ENCODE results near the gene CCL4.

The CCL4 gene

GRCh38 chr17:36147601-36148000 is 44.0 kb downstream of the CCL4 start:
- no peaks in the 10 kb centered on the region for H3K36me3 ChIP-seq (ENCODE audit: control insufficient read depth, insufficient read depth, low read length)
- H3K27ac ChIP-seq (ENCODE audit: low read depth, low read length), result no peak overlapping the region
- no peaks in the 10 kb centered on the region for H3K27me3 ChIP-seq (ENCODE audit: control insufficient read depth, insufficient read depth, low read length)
- H3K9me3 ChIP-seq (ENCODE audit: control insufficient read depth, insufficient read depth, low read length), result no peaks in the 10 kb centered on the region
- H3K9ac ChIP-seq (ENCODE audit: low read depth, low read length), result no peak overlapping the region
- H3K4me3 ChIP-seq (ENCODE audit: low read depth, low read length), result no peak overlapping the region
- H3K4me1 ChIP-seq (ENCODE audit: control insufficient read depth, insufficient read depth, low read length), result peaks cover 4% of the 10 kb centered on the region; the same call in 1 of the 2 replicates

- no peak overlapping the region for H3K9ac ChIP-seq (ENCODE audit: low read depth, low read length)
- H3K27me3 ChIP-seq (ENCODE audit: control insufficient read depth, insufficient read depth, low read length), result no peaks in the 10 kb centered on the region
- H3K27ac ChIP-seq (ENCODE audit: low read depth, low read length), result no peak overlapping the region
- H3K9me3 ChIP-seq (ENCODE audit: control insufficient read depth, insufficient read depth, low read length), result no peaks in the 10 kb centered on the region
- no peaks in the 10 kb centered on the region for H3K36me3 ChIP-seq (ENCODE audit: control insufficient read depth, insufficient read depth, low read length)
- peaks cover 4% of the 10 kb centered on the region; the same call in 1 of the 2 replicates for H3K4me1 ChIP-seq (ENCODE audit: control insufficient read depth, insufficient read depth, low read length)
- H3K4me3 ChIP-seq (ENCODE audit: low read depth, low read length), result no peak overlapping the region
Measured at GRCh38 chr17:36148559-36149295, 45.1 kb downstream of the CCL4 start.

- H3K9me3 ChIP-seq (ENCODE audit: control insufficient read depth, insufficient read depth, low read length), result no peaks in the 10 kb centered on the region
- no peaks in the 10 kb centered on the region for H3K36me3 ChIP-seq (ENCODE audit: control insufficient read depth, insufficient read depth, low read length)
- H3K4me1 ChIP-seq (ENCODE audit: control insufficient read depth, insufficient read depth, low read length), result peaks cover 4% of the 10 kb centered on the region; the same call in 1 of the 2 replicates
- no peak overlapping the region for H3K4me3 ChIP-seq (ENCODE audit: low read depth, low read length)
- H3K27ac ChIP-seq (ENCODE audit: low read depth, low read length), result no peak overlapping the region
- no peak overlapping the region for H3K9ac ChIP-seq (ENCODE audit: low read depth, low read length)
- no peaks in the 10 kb centered on the region for H3K27me3 ChIP-seq (ENCODE audit: control insufficient read depth, insufficient read depth, low read length)
Measured at GRCh38 chr17:36149296-36149820, 45.7 kb downstream of the CCL4 start.

DNA sequence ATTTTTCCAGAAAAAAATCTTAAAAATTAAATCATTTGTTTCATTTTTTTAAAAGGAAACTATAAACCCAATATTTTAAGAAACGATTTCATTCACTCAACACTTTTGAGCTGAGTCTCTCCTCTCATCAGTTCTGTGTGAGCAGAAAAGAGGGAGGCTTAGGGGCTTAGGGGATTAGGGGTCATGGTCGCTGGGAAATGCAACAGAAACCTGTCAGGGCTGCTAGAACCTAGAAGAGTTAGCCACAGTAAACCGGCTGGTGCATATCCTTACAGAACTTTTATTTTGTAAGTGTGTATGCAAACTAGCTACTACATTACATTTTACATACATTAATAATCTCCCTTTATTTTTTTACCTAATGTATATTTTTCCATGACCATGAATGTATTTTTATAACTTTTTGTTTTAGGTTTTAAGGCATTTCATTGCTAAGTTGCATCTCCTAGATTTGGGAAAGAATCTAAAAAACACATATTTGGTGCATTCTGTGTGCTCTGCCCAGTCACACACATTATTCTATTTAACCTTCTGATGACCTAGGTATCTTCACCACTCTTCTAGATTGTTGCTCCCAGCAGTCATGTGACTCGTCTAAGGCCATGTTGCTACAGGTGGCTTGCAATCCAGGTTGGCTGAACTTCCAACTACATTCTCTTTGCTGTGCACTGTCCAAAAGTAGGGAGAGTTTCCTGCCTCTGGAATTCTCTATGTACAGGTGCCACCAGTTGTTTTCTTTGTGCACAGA is 48.4 kb downstream of the CCL4 start:
- H3K36me3 ChIP-seq (ENCODE audit: control insufficient read depth, insufficient read depth, low read length), result no peaks in the 10 kb centered on the region
- H3K4me3 ChIP-seq (ENCODE audit: low read depth, low read length), result no peak overlapping the region
- no peaks in the 10 kb centered on the region for H3K27me3 ChIP-seq (ENCODE audit: control insufficient read depth, insufficient read depth, low read length)
- H3K9ac ChIP-seq (ENCODE audit: low read depth, low read length), result no peak overlapping the region
- H3K9me3 ChIP-seq (ENCODE audit: control insufficient read depth, insufficient read depth, low read length), result no peaks in the 10 kb centered on the region
- no peak overlapping the region for H3K27ac ChIP-seq (ENCODE audit: low read depth, low read length)
- H3K4me1 ChIP-seq (ENCODE audit: control insufficient read depth, insufficient read depth, low read length), result peaks cover 4% of the 10 kb centered on the region; the same call in 1 of the 2 replicates

DNA sequence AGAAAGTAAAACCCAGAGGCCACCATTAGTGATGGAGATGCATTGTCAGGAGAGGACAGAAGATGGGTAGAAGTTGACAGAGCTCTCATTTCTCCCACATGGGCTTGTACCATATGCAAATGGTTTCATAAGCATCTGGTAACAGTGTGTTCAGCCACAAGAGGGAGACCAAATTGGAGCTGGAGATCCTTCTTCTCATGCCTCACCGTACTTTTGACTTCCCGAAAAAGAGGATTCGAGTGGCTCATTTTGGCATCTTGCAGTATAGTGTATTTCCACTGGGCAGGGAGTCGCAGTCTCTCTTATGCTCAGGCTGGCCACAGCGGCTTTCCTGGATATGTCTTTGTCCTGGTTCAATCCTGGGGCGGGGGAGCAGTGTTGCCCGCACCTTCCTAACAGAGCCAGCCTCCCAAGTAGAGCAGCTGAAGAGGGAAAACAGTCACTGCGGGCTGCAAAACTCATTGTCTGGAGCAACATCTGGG is 49.1 kb downstream of the CCL4 start:
- no peaks in the 10 kb centered on the region for H3K27me3 ChIP-seq (ENCODE audit: control insufficient read depth, insufficient read depth, low read length)
- no peaks in the 10 kb centered on the region for H3K9me3 ChIP-seq (ENCODE audit: control insufficient read depth, insufficient read depth, low read length)
- H3K4me3 ChIP-seq (ENCODE audit: low read depth, low read length), result no peak overlapping the region
- no peak overlapping the region for H3K9ac ChIP-seq (ENCODE audit: low read depth, low read length)
- peaks cover 4% of the 10 kb centered on the region; the same call in 1 of the 2 replicates for H3K4me1 ChIP-seq (ENCODE audit: control insufficient read depth, insufficient read depth, low read length)
- no peaks in the 10 kb centered on the region for H3K36me3 ChIP-seq (ENCODE audit: control insufficient read depth, insufficient read depth, low read length)
- H3K27ac ChIP-seq (ENCODE audit: low read depth, low read length), result no peak overlapping the region

DNA sequence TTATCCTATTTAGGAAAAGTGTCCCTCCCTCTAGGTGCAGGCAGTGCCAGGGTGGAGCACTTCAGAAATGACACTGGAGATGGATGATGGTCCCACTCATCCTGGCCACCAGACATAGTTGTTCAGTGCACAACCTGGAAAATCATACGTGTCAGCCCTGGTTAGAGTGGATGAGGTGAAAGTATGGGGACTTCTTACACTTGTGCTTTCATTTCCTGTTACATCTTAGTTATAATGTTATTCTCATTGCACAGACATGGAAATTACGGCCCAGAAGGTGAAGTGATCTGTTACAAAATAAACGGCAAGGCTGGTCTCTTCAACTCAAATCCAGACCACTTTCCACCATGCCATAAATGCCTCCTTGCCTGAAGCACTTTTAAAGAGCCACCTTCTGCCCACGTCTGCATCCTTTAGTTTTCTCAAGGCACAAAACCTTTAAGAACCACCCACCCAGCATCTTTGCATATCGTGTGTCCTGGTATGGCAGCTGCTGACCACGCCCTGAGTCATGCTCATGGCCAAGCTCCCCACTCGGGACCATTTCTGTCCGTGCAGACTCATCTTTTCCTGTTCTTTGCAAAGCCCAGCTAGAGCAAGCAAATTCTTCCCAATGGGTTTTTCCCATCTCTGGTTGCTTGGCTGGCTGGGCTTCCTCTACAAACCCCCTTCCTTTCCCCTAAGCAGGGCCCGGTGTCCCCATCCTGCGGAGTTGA is 50.4 kb downstream of the CCL4 start:
- H3K4me3 ChIP-seq (ENCODE audit: low read depth, low read length), result no peak overlapping the region
- peaks cover 4% of the 10 kb centered on the region; the same call in 1 of the 2 replicates for H3K4me1 ChIP-seq (ENCODE audit: control insufficient read depth, insufficient read depth, low read length)
- no peak overlapping the region for H3K9ac ChIP-seq (ENCODE audit: low read depth, low read length)
- no peak overlapping the region for H3K27ac ChIP-seq (ENCODE audit: low read depth, low read length)
- no peaks in the 10 kb centered on the region for H3K9me3 ChIP-seq (ENCODE audit: control insufficient read depth, insufficient read depth, low read length)
- no peaks in the 10 kb centered on the region for H3K27me3 ChIP-seq (ENCODE audit: control insufficient read depth, insufficient read depth, low read length)
- H3K36me3 ChIP-seq (ENCODE audit: control insufficient read depth, insufficient read depth, low read length), result no peaks in the 10 kb centered on the region
